CD1c-positive myeloid dendritic cell (primary cell): ENCODE data around the gene UVRAG.

ENCODE experiments used
- DNase-seq: peaks from one replicate; pipeline ENCODE4 v3.0.0-alpha.2; 2016; ENCODE audit errors: extremely low spot score

Gene UVRAG

DNA sequence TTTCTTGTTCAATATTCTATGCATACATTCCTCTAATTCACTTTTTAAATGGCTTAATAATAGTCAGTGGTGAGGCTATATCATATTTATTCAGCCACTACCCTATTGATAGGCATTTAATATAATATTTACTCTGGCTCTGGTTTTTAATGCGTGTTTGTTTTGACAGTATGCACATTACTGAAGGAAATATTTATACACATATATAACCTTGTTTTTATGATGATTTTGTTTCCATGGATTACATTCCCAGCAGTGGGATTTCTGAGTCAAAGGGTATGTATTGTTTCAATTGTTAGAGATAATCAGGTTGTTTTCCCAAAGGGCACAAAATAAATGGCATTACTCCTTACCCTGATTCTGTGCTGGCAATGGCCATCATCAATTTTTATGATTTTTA, 105.8 kb downstream of the UVRAG start:
- no peak for DNase-seq

- DNase-seq = no peak
Observed at GRCh38 chr11:75921808-75922207, 106.8 kb downstream of the UVRAG start.

DNA sequence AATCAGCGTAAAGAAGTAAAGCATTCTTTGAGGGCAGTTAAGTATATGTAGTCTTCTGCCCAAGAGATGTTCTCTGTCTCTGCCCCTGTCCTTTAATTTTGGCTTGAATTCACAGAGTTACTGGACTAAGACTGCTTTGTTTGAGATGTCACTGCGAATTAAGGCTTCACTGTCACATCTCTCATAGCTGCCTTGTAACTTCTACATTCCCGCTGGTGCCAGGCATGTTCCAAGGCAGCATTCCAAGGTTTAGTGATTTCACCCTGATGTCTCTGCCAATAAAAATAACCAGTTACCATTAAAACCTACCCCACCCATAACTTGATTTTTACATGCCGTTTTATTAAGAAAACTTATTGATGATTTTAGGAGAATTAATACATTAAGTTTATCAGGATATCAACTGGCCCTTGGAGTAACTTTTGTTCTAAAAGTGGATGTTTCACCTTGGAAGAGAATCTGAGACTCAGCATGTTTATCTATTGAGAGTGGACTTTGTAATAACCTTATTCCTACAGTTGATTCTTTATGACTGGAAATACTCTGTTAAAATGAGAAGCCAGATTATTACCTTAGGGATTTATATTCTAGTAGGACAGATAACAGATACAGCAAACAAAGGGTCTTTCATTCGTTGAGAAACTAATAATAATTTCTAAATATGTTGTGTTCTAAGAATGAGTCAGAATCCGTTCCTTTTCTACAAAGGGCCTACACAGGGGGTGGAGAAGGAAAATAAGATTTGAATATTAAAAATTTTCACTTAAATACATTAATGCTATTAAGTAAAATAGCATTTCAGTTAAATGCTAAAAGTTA, 110.2 kb downstream of the UVRAG start:
- DNase-seq = no peak

GRCh38 chr11:75925785-75926164, 110.8 kb downstream of the UVRAG start:
- DNase-seq = no peak

DNA sequence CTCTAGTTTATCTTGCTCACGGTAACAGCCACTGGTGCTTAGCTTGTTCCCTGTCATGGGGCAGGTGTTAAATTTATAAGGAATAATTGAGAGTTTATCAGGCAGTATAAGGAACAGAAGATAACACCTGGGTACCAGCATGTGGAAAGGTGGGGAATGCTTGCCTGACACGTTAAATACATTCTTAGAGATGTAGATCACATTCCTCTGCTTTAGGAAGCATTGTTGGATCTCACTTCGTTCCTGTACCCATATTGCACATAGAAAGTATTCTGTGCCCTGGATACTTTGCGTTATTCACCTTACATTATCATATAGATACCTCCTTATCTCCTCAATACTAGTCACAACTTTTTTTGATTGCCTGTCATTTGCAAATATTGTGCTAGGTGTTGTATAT, 114.7 kb downstream of the UVRAG start:
- no peak for DNase-seq

- no peak for DNase-seq
Observed at GRCh38 chr11:75930534-75930933, 115.5 kb downstream of the UVRAG start.

- no peak for DNase-seq
Observed at GRCh38 chr11:75931124-75931523, 116.1 kb downstream of the UVRAG start.

- peak; percentile 40 for DNase-seq
Observed at GRCh38 chr11:75933736-75934135, 118.7 kb downstream of the UVRAG start.

- DNase-seq = no peak
Observed at GRCh38 chr11:75934851-75935250, 119.8 kb downstream of the UVRAG start.

DNA sequence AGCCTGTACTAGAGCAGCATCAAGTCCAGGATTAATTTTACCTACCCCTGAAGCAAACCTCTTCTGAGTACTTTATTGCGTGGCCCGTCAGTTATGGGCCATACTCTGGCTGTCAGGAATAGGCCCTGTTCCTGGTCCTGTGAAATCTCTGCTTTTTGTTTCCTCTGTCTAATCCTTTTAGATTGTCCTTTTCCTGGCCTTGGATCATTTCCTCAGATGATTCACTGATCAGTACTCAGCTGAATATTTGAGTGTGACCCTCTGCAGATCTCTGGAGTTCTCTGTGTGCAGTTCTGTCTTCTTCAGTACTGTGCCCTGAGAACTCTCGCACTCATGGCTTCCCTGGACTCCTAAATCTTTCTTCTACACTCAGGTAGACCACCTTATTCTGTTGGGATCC, 123.5 kb downstream of the UVRAG start:
- no peak for DNase-seq

- DNase-seq = no peak
Observed at GRCh38 chr11:75939516-75939915, 124.5 kb downstream of the UVRAG start.

DNA sequence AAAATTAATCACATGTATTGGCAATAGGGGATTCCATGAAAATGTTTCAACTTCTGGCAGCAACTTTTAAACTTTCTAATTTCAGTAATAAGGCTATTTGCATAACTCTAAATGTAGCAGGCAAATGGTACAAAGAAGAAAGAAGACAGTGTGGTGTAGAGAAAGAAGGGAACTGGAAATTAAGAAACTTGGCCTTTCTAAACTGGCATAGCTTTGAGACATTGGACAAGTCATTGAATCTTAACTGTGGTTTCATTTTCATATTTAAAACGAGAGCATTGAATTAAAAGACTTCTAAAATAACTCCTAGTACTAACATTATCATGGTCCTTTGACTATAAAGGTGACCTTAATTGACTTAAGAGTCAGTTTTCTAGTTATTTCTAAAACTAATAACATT, 125.0 kb downstream of the UVRAG start:
- DNase-seq = no peak

GRCh38 chr11:75940911-75941310, 125.9 kb downstream of the UVRAG start:
- DNase-seq = no peak

- no peak for DNase-seq
Observed at GRCh38 chr11:75944515-75944914, 129.5 kb downstream of the UVRAG start.

DNA sequence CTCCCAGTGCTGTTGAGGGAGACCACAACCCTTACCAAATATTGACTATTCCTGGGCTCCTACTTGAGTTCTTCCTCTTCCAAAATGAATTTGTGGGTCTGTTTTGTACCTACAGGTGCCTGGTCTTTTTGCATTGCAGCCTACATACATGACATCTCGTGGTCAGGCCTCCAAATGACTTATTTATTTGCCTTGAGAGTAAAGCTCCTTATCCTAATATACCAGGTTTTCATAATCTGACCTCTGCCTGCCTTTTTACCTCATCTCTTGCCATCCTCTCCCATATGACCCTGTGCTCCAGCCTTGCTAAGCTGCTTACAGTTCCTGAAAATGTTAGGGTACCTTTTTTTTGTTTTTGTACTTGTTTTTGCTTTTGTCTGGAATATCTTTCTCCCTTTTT, 130.4 kb downstream of the UVRAG start:
- DNase-seq = no peak

GRCh38 chr11:75945947-75946346, 130.9 kb downstream of the UVRAG start:
- DNase-seq = no peak

DNA sequence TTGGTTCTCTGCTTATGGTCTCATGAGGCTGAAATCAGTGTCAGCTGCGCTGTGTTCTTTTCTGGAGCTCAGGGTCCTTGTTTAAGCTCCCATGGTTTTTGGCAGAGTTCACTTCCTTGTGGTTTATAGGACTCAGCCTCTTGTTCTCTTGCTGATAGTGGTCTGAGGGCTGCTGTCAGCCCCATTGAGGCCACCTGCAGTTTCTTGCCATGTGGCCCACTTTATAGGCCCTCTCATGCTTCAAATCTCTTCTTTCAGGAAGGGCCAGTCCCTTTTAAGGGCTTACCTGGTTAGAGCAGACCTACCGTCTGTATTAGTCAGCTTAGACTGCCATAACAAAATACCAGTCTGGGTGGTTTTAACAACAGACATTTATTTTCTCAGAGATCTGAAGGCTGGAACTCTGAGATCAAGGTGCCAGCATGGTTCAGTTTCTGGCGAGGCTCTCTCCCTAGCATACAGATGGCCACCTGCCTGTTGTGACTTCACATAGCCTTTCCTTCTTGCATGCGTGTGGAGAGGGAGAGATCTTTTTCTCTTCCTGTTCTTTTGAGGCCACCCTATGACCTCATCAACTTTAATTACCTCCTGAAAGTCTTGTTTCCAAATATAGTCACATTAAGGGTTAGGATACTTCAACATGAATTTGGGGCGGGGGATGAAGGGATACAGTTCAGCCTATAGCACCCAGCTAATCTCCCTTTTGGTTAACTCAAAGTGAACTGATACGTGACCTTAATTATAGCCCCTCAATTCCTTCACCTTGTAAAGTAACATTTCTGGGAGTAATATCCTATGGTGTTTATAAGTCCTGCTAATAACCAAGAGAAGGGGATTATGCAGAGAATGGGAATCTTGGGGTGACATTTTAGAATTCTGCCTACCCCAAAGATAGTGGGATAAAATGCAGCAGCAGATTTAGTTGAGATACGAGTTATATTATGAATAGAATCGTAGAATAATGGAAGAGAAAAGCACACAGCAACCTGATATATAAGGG, 131.8 kb downstream of the UVRAG start:
- DNase-seq = no peak

DNA sequence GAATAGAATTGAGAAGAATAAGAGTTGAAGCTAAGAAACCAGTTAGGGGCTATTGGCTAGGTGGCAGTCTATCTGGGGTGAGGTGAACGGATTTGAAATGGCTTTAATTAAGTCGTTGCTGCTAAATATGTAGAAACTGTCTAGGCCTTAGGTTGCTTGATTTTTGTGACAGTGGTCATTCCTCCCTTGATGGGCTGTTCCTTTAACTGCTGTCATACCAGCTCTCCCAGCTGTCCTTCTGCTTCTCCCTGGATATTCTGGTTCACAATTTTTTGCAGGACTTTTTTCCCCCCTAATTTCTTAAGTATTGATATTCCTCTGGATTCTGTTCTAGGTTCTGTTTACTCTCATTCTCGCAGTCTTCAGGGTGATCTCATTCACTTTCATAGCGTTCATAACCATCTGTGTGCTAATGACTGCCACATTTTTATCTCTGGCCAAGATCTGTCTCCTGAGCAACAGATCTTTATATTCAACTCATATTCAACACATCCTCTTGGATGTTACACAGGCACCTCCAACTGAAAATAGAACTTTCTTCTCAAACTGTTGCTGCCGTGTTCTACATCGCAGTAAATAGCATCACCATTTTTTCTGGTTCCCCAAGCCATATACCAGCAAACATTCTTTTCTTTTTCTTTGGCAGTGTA, 134.1 kb downstream of the UVRAG start:
- no peak for DNase-seq

- no peak for DNase-seq
Observed at GRCh38 chr11:75950141-75950540, 135.1 kb downstream of the UVRAG start.

DNA sequence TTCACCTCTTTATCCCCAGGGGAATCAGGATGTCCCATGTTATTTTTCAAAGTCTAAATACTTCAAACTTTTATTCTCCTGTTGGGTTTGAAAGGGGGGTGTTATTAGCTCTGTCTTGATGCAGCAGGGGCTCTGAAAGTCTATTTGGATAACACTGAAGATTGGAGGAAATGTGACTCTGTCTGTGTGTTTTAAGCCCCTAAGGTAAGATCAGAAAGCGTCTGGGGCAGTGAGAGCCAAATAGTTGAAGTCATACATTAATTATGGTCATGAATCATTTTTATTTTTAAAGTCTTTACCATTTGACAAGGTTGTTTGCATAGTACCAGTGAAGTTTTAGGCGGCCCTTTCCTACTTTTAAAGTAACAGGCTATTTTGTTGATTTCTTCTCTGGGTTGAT, 139.0 kb downstream of the UVRAG start:
- no peak for DNase-seq

DNA sequence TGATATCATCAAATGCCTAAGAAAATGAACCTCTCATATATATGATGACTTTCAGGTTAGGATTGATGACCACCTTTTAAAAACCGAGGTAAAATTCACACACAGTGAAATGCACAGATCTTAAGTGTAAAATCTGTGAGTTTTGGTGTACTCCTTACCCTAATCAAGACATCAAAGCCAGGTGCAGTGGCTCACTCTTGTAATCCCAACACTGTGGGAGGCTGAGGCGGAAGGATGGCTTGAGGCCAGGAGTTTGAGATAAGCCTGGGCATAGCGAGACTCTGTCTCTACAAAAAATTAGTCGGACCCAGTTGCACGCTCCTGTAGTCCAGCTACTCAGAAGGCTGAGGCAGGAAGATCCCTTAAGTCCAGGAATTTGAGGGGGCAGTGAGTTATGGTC, 140.4 kb downstream of the UVRAG start:
- no peak for DNase-seq

- DNase-seq = no peak
Observed at GRCh38 chr11:75959540-75959939, 144.5 kb downstream of the UVRAG start.
